ENCODE results near the gene SUFU.

SUFU gene

GRCh38 chr10:102617041-102617440 is 113.3 kb downstream of the SUFU start:
- DNase-seq (ENCODE audit: low spot score) (no peak), FAIRE-seq (no peak)

- DNase-seq (ENCODE audit: low spot score) (no peak), FAIRE-seq (no peak)
Measured at GRCh38 chr10:102617816-102618215, 114.0 kb downstream of the SUFU start.

GRCh38 chr10:102619281-102619981 is 115.7 kb downstream of the SUFU start:
- DNase-seq (ENCODE audit: low spot score) (no peak), FAIRE-seq (no peak)

GRCh38 chr10:102620138-102620590 is 116.4 kb downstream of the SUFU start:
- DNase-seq (ENCODE audit: low spot score), result no peak
- FAIRE-seq, result no peak

- no peak for DNase-seq (ENCODE audit: low spot score)
- FAIRE-seq, result no peak
Measured at GRCh38 chr10:102620591-102621442, 117.0 kb downstream of the SUFU start.

GRCh38 chr10:102621443-102622325 is 117.9 kb downstream of the SUFU start:
- DNase-seq (ENCODE audit: low spot score) (no peak), FAIRE-seq (no peak)

GRCh38 chr10:102624094-102624493 is 120.3 kb downstream of the SUFU start:
- no peak for FAIRE-seq
- no peak for DNase-seq (ENCODE audit: low spot score)

GRCh38 chr10:102624751-102625645 is 121.2 kb downstream of the SUFU start:
- DNase-seq (ENCODE audit: low spot score) (no peak), FAIRE-seq (no peak)

- no peak for FAIRE-seq
Measured at GRCh38 chr10:102626026-102626685, 122.4 kb downstream of the SUFU start.

GRCh38 chr10:102627291-102627735 is 123.5 kb downstream of the SUFU start:
- FAIRE-seq (no peak), DNase-seq (ENCODE audit: low spot score) (no peak)

More at GRCh38 chr10:102626026-102626685, 122.4 kb downstream of the SUFU start:
- no peak for DNase-seq (ENCODE audit: low spot score)

GRCh38 chr10:102627736-102628293 is 124.0 kb downstream of the SUFU start:
- peak; percentile 68 for FAIRE-seq

GRCh38 chr10:102628451-102628911 is 124.7 kb downstream of the SUFU start:
- no peak for FAIRE-seq
- DNase-seq (ENCODE audit: low spot score), result peak; percentile 65

More at GRCh38 chr10:102627736-102628293, 124.0 kb downstream of the SUFU start:
- DNase-seq (ENCODE audit: low spot score), result peak; percentile 84

- peak; percentile 99 for DNase-seq (ENCODE audit: low spot score)
- peak; percentile 96 for FAIRE-seq
Measured at GRCh38 chr10:102629661-102630614, 126.2 kb downstream of the SUFU start.

GRCh38 chr10:102630663-102631062 is 126.9 kb downstream of the SUFU start:
- DNase-seq (ENCODE audit: low spot score) (no peak), FAIRE-seq (no peak)

- DNase-seq (ENCODE audit: low spot score), result no peak
- FAIRE-seq, result no peak
Measured at GRCh38 chr10:102631525-102632393, 128.0 kb downstream of the SUFU start.

GRCh38 chr10:102632394-102633111 is 128.8 kb downstream of the SUFU start:
- DNase-seq (ENCODE audit: low spot score) (no peak), FAIRE-seq (no peak)

All from RCC 7860 (cell line).